ENCODE results near the gene SGMS1.

The SGMS1 gene

DNA sequence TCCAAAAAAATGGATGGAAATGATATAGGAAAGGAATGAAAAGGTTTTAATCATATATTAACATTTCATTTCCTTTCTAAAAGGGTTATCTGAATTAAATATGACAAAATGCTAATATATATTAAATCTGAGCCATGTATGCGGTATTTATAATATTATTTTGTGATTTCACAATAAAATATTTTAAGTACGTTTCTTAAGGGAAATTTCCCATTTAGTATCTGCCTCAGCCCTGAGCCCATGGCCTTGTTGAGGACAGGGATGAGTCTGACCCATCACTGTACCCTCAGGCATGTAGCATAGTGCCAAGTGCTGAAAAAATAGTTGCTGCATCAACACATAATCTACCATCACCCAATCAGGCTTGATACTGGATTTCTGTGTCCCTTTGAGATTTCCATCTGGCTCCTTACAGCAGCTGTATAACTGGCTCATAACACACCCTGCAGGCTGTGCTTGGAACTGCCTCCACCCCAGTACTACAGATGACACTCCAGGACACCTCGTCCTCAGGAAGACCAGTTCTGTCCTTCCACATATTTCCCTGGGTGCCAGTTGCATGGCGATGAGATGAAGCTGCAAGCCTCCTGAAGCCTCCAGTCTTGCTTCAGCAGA is 313.1 kb downstream of the SGMS1 start:
- TF ChIP-seq, protein P1, sequence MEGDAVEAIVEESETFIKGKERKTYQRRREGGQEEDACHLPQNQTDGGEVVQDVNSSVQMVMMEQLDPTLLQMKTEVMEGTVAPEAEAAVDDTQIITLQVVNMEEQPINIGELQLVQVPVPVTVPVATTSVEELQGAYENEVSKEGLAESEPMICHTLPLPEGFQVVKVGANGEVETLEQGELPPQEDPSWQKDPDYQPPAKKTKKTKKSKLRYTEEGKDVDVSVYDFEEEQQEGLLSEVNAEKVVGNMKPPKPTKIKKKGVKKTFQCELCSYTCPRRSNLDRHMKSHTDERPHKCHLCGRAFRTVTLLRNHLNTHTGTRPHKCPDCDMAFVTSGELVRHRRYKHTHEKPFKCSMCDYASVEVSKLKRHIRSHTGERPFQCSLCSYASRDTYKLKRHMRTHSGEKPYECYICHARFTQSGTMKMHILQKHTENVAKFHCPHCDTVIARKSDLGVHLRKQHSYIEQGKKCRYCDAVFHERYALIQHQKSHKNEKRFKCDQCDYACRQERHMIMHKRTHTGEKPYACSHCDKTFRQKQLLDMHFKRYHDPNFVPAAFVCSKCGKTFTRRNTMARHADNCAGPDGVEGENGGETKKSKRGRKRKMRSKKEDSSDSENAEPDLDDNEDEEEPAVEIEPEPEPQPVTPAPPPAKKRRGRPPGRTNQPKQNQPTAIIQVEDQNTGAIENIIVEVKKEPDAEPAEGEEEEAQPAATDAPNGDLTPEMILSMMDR (IDR thresholded peaks at IDR 0.05; ENCODE audit: insufficient read depth, low read depth, low read length, missing control alignments), result peak; percentile 64
- H3K4me3 ChIP-seq (ENCODE audit: low read length), result no peak overlapping the region
- DNase-seq (ENCODE audit: low read depth), result peak; percentile 43

DNA sequence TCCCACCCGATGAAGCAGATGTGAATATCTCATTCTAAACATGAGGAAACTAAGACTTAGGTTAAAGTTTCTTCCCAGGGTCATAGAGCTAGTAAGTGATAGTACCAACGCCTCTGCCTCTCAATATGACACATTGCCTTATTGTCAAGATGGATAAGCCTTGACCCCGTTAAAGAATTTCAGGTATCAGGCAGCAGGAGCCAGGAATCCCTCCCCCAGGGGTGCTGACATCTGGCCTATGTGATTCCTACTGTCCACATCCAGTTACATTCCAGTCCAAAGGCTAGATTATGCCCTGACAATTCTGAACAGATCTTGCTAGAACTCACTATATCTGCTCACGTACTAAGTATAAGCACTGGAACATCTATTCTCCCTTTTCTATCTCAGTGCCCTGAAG is 314.4 kb downstream of the SGMS1 start:
- TF ChIP-seq, protein P1 (IDR thresholded peaks at IDR 0.05; ENCODE audit: insufficient read depth, low read depth, low read length, missing control alignments), result no peak
- no peak overlapping the region for H3K4me3 ChIP-seq (ENCODE audit: low read length)
- DNase-seq (ENCODE audit: low read depth), result no peak

DNA sequence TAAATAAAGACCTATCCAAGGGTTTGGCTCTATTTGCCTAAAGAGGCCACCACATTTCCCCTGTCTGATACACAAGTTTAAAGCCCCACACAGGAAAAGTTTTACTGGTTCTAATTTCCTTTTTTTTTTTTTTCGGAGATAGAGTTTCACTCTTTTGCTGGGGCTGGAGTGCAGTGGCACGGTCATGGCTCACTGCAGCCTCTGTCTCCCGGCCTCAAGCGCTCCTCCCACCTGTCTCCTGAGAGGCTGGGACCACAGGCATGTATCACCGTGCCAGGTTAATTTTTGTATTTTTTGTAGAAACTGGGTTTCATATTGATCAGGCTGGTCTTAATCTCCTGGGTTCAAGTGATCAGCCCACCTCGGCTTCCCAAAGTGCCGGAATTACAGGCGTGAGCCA is 319.1 kb downstream of the SGMS1 start:
- no peak overlapping the region for H3K4me3 ChIP-seq (ENCODE audit: low read length)
- no peak for DNase-seq (ENCODE audit: low read depth)
- TF ChIP-seq, protein P1 (IDR thresholded peaks at IDR 0.05; ENCODE audit: insufficient read depth, low read depth, low read length, missing control alignments), result no peak

DNA sequence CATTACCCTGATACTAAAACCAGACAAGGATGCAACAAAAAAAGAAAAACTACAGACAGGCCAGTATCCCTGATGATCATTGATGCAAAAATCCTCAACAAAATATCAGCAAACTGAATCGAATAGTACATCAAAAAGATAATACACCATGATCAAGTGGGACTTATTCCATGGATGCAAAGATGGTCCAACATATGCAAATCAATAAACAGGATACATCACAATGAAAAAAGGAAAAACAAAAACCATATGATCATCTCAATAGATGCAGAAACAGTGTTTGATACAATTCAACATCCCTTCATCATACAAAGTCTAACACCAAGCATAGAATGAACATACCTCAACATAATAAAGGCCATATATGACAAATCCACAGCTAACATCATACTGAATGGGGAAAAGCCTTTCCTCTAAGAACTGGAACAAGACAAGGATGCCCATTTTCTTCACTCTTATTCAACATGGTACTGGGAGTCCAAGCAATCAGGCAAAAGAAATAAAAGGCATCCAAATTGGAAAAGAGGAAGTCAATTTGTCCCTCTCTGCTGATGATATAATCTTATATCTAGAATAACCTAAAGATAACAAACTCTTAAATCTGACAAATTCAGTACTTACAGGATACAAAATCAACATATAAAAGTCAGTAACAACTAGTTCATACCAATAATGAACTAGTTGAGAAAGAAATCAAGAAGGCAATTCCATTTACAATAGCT is 323.6 kb downstream of the SGMS1 start:
- no peak for DNase-seq (ENCODE audit: low read depth)
- no peak overlapping the region for H3K4me3 ChIP-seq (ENCODE audit: low read length)
- TF ChIP-seq, protein P1 (IDR thresholded peaks at IDR 0.05; ENCODE audit: insufficient read depth, low read depth, low read length, missing control alignments), result no peak

DNA sequence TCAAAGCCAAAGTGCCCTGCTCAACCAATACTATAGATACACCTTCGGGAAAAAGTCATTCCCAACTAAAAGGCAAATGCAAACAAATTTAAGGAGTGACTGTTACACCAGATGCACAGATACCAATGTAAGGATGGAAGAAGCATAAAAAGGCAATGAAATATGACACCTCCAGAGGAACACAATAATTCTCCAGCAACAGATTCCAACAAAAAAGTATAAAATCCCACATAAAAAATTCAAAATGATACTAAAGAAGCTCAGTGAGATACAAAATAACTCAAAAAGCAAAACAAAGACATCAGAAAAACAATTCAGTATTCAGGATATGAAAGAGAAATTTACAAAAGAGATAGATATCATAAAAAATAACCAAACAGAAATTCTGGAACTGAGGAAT is 328.4 kb downstream of the SGMS1 start:
- TF ChIP-seq, protein P1 (IDR thresholded peaks at IDR 0.05; ENCODE audit: insufficient read depth, low read depth, low read length, missing control alignments), result no peak
- no peak for DNase-seq (ENCODE audit: low read depth)
- H3K4me3 ChIP-seq (ENCODE audit: low read length), result no peak overlapping the region

DNA sequence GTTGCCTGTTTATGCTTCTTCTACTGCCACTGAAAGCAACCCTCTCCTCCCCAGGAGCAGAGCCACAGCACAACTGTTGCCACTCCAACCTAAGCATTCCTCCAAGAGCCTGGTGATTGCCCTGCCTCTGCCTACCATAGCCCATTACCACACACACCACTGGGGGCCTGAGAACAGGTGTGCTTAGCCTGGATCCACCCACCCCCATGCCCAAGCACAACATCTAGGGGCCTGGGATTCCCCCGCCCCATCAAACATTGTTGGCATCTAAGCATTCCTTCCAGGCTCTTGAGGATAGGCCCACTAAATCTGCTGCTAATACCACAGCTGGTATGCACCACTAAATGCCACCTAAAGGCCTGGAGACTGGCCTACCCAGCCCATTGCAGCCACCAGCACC is 329.2 kb downstream of the SGMS1 start:
- TF ChIP-seq, protein P1 (IDR thresholded peaks at IDR 0.05; ENCODE audit: insufficient read depth, low read depth, low read length, missing control alignments), result no peak
- DNase-seq (ENCODE audit: low read depth), result no peak
- no peak overlapping the region for H3K4me3 ChIP-seq (ENCODE audit: low read length)

All from epithelial cell of esophagus (primary cell).